Liver (tissue), 3 donors: ENCODE results near the gene CR1.

Experiments
- CTCF ChIP-seq: fragments of 150-350 bp; IDR thresholded peaks from 2 replicates; pipeline ENCODE4 v1.5.1; 2017; ENCODE audit warnings: improper control_type of control experiment, low read depth, low read length; ENCODE audit not compliant: missing input control
- EGR1 ChIP-seq, 2 donors: IDR thresholded peaks; 2 replicates each; pipeline ENCODE4 v1.6.1; 2016 to 2018; ENCODE audit warnings: antibody characterized with exemption in 2 of 2, low read depth in 2 of 2
- FOXA1 ChIP-seq: IDR thresholded peaks from 2 replicates; pipeline ENCODE4 v1.6.1; 2016; ENCODE audit warnings: antibody characterized with exemption
- MAX ChIP-seq: IDR thresholded peaks from 2 replicates; pipeline ENCODE4 v1.6.1; 2016; ENCODE audit warnings: antibody characterized with exemption
- RAD21 ChIP-seq, 2 donors: IDR thresholded peaks; 2 replicates each; pipeline ENCODE4 v1.6.1; 2016; ENCODE audit warnings: antibody characterized with exemption in 2 of 2, mild to moderate bottlenecking in 2 of 2
- REST ChIP-seq: IDR thresholded peaks from 2 replicates; pipeline ENCODE4 v1.6.1; 2016; ENCODE audit warnings: antibody characterized with exemption, mild to moderate bottlenecking
- SP1 ChIP-seq: IDR thresholded peaks from 2 replicates; pipeline ENCODE4 v1.6.1; 2018; ENCODE audit warnings: antibody characterized with exemption, mild to moderate bottlenecking
- TAF1 ChIP-seq: conservative IDR thresholded peaks from 2 replicates; pipeline ENCODE4 v1.6.1; 2016; ENCODE audit warnings: antibody characterized with exemption, mild to moderate bottlenecking
- YY1 ChIP-seq: IDR thresholded peaks from 2 replicates; pipeline ENCODE4 v1.6.1; 2016; ENCODE audit warnings: antibody characterized with exemption, mild to moderate bottlenecking
- ZBTB33 ChIP-seq: IDR thresholded peaks from 2 replicates; pipeline ENCODE4 v1.6.1; 2016; ENCODE audit warnings: antibody characterized with exemption
- donor health status: healthy.
- donor health status: healthy.

GRCh38 chr1:207470927-207471326, 25.0 kb upstream of the CR1 start:
- TF ChIP-seq CTCF = no peak
- TF ChIP-seq RAD21 (IDR thresholded peaks at IDR 0.05) = no peak
- TF ChIP-seq YY1 = no peak
- no peak for TF ChIP-seq SP1
- TF ChIP-seq REST = no peak
- TF ChIP-seq ZBTB33 = no peak
- no peak for TF ChIP-seq TAF1
- no peak for TF ChIP-seq EGR1 (IDR thresholded peaks at IDR 0.05; ENCODE audit: low read depth in 2 of 2)
- TF ChIP-seq FOXA1 = no peak
- no peak for TF ChIP-seq MAX
